Gastroesophageal sphincter (tissue), 4 donors: ENCODE results near the gene LGALS7. TPM values are rescaled to one million over a fixed set of nuclear protein-coding genes. Genes with fewer than 3 reads are reported as not detected.
A peak's percentile ranks its signal among the peaks of the same experiment; 100 is the strongest.

Experiments
- ATAC-seq: fragments of 150-250 bp; one replicate; pipeline ENCODE4 v1.9.1; 2016; ENCODE audit warnings: mild to moderate bottlenecking, moderate library complexity
- H3K27ac ChIP-seq, 4 donors: fragments of 200-600 bp; sonication (generic) in 3 of 4; 1 replicate in 3 of 4; 2 replicates in 1 of 4; pipeline ENCODE4 v1.5.1; 2016 to 2019
- H3K27me3 ChIP-seq: fragments of 200-600 bp; sonication (generic); one replicate; pipeline ENCODE4 v1.5.1; 2019
- H3K36me3 ChIP-seq, 2 donors: fragments of 200-600 bp; sonication (generic); one replicate each; pipeline ENCODE4 v1.5.1; 2019; ENCODE audit warnings: control low read depth in 1 of 2
- H3K4me1 ChIP-seq, 3 donors: fragments of 200-600 bp; sonication (generic); 1 replicate in 2 of 3; 2 replicates in 1 of 3; pipeline ENCODE4 v1.5.1; 2016 to 2019; ENCODE audit warnings: control low read depth in 2 of 3
- H3K4me3 ChIP-seq, 2 donors: fragments of 200-600 bp; sonication (generic); one replicate each; pipeline ENCODE4 v1.5.1; 2019; ENCODE audit warnings: mild to moderate bottlenecking in 1 of 2, moderate library complexity in 1 of 2
- H3K9me3 ChIP-seq, 3 donors: fragments of 200-600 bp; sonication (generic); one replicate each; pipeline ENCODE4 v1.5.1; 2017 to 2019; ENCODE audit warnings: control low read depth in 2 of 3
- CTCF ChIP-seq, 4 experiments: fragments of 200-600 bp in 2 of 4; fragments of 450-650 bp in 2 of 4; sonication (generic) in 1 of 4; IDR thresholded peaks; one replicate each; pipeline ENCODE4 v1.5.1; 2017 to 2019; ENCODE audit warnings: antibody characterized with exemption in 4 of 4, mild to moderate bottlenecking in 2 of 4, moderate library complexity in 2 of 4
- EP300 ChIP-seq: sonication (generic); formaldehyde crosslinking; IDR thresholded peaks from one replicate; pipeline ENCODE4 v1.6.1; 2017; ENCODE audit warnings: antibody characterized with exemption, mild to moderate bottlenecking
- POLR2A ChIP-seq, 2 donors: fragments of 450-650 bp; IDR thresholded peaks; one replicate each; pipeline ENCODE4 v1.6.1; 2017; ENCODE audit warnings: antibody characterized with exemption in 2 of 2, mild to moderate bottlenecking in 2 of 2, moderate library complexity in 1 of 2
- POLR2AphosphoS5 ChIP-seq: sonication (generic); formaldehyde crosslinking; IDR thresholded peaks from one replicate; pipeline ENCODE4 v1.6.1; 2017; ENCODE audit warnings: antibody characterized with exemption
- WGBS, 2 donors: methylation state at CpG; one replicate each; pipeline ENCODE4 v1.1.5; 2018; ENCODE audit warnings: low coverage in 1 of 2; 5-methylcytosine and 5-hydroxymethylcytosine counted together
- small RNA-seq, 4 donors: library from RNA; depleted of rRNA; stranded (forward); fragments of <200 nt; gene quantifications; one replicate each; pipeline ENCODE3, GENCODE V24; 2016
- total RNA-seq, 4 donors: library from RNA; depleted of rRNA; stranded (reverse); fragments of >200 nt; gene quantifications; one replicate each; pipeline ENCODE4 v1.1.0, GENCODE V29; 2016

LGALS7 gene
- total RNA-seq, 4 donors from 2014 or later = 25.8 TPM; not detected in 3

- no peaks in the 10 kb centered on the region for H3K27me3 ChIP-seq
- H3K9me3 ChIP-seq = no peaks in the 10 kb centered on the region
- H3K4me1 ChIP-seq = peaks cover 0 to 72% (median 3%) of the 10 kb centered on the region in 3 donors
- ATAC-seq = no peak
- H3K4me3 ChIP-seq = no peak overlapping the region
- peaks cover 0 to 100% of the 10 kb centered on the region in 2 donors for H3K36me3 ChIP-seq
- H3K27ac ChIP-seq = peak overlapping the region in 3 of 4 donors; percentile 74 to 97 (median 76)
- TF ChIP-seq CTCF (IDR thresholded peaks at IDR 0.05) (no peak), POLR2AphosphoS5 (no peak)
- WGBS, 2 donors = 90% methylated on average over 2 of the region's 11 CpGs; no CpG with 5 or more reads in 1 of the 2 donors
Observed at GRCh38 chr19:38723606-38723965, 49.7 kb downstream of the LGALS7 start.

- no peak for ATAC-seq
- Histone ChIP-seq H3K4me1 (peaks cover 0 to 72% (median 3%) of the 10 kb centered on the region in 3 donors), H3K4me3 (no peak overlapping the region), H3K27me3 (no peaks in the 10 kb centered on the region), H3K9me3 (no peaks in the 10 kb centered on the region), H3K36me3 (peaks cover 0 to 100% of the 10 kb centered on the region in 2 donors), H3K27ac (peak overlapping the region in 3 of 4 donors; percentile 74 to 97 (median 76))
- WGBS, 2 donors = 82% methylated on average over 3 of the region's 10 CpGs; no CpG with 5 or more reads in 1 of the 2 donors
- TF ChIP-seq CTCF (IDR thresholded peaks at IDR 0.05) (no peak), POLR2AphosphoS5 (no peak), EP300 (no peak), POLR2A (IDR thresholded peaks at IDR 0.05) (no peak)
Observed at GRCh38 chr19:38722947-38723605, 50.2 kb downstream of the LGALS7 start.

GRCh38 chr19:38721979-38722773 lies 51.1 kb downstream of the LGALS7 start:
- H3K9me3 ChIP-seq = no peaks in the 10 kb centered on the region
- H3K27me3 ChIP-seq = no peaks in the 10 kb centered on the region
- peak overlapping the region in 3 of 4 donors; percentile 74 to 97 (median 76) for H3K27ac ChIP-seq
- H3K4me1 ChIP-seq = peaks cover 0 to 67% (median 3%) of the 10 kb centered on the region in 3 donors
- no peak overlapping the region for H3K4me3 ChIP-seq
- peak; percentile 17 for ATAC-seq
- TF ChIP-seq POLR2AphosphoS5 (no peak), EP300 (no peak), POLR2A (IDR thresholded peaks at IDR 0.05) (no peak), CTCF (IDR thresholded peaks at IDR 0.05) (no peak)
- WGBS, 2 donors = 20 to 49% methylated on average over 2 to 11 of the region's 17 CpGs
- H3K36me3 ChIP-seq = peaks cover 0 to 100% of the 10 kb centered on the region in 2 donors

GRCh38 chr19:38721496-38721895 lies 51.8 kb downstream of the LGALS7 start:
- Histone ChIP-seq H3K27ac (peak overlapping the region in 3 of 4 donors; percentile 74 to 97 (median 76)), H3K27me3 (no peaks in the 10 kb centered on the region), H3K9me3 (no peaks in the 10 kb centered on the region), H3K4me1 (peaks cover 0 to 63% (median 3%) of the 10 kb centered on the region in 3 donors), H3K4me3 (no peak overlapping the region), H3K36me3 (peaks cover 0 to 100% of the 10 kb centered on the region in 2 donors)
- no peak for ATAC-seq
- TF ChIP-seq EP300 (no peak), POLR2A (IDR thresholded peaks at IDR 0.05) (no peak), POLR2AphosphoS5 (no peak), CTCF (IDR thresholded peaks at IDR 0.05) (no peak)
- 72 to 90% methylated on average over 2 to 6 of the region's 20 CpGs for WGBS, 2 donors

Small RNA genes within 50 kb of the gene (small RNA-seq; reads per million reads assigned to genes)
- gene RNU6-140P = 0 reads per million in 4 donors

Other genes starting within 250 kb of the LGALS7 start
- 10 to 100 TPM in 1 of 4 donors, 1 to 10 TPM in 2, under 1 TPM in 1; 0.62 to 16.1 (median 3.1) TPM for gene MAP4K1, start 155.6 kb downstream of the LGALS7 start, total RNA-seq
- gene EIF3K, start 154.3 kb downstream of the LGALS7 start, total RNA-seq = 100 to 1,000 TPM; 392 to 489 (median 414) TPM
- 100 to 1,000 TPM; 337 to 938 (median 507) TPM for gene ACTN4, start 125.9 kb downstream of the LGALS7 start, total RNA-seq
- 1 to 10 TPM in 2 of 4 donors, under 1 TPM in 1, not detected in 1; 0.93 to 2.2 (median 1.1) TPM for gene CAPN12, start 29.0 kb downstream of the LGALS7 start, total RNA-seq
- gene LGALS7B, start 15.7 kb upstream of the LGALS7 start, total RNA-seq = 10 to 100 TPM in 1 of 4 donors, 1 to 10 TPM in 2, not detected in 1; 2.1 to 58.4 (median 9.8) TPM
- 1 to 10 TPM in 2 of 4 donors, under 1 TPM in 1, not detected in 1; 0.27 to 1.6 (median 1.1) TPM for gene LGALS4, start 39.4 kb upstream of the LGALS7 start, total RNA-seq
- 100 to 1,000 TPM in 2 of 4 donors, 10 to 100 TPM in 2; 88.3 to 162 (median 110) TPM for gene ECH1, start 58.3 kb upstream of the LGALS7 start, total RNA-seq
- 100 to 1,000 TPM; 173 to 180 (median 174) TPM for gene HNRNPL, start 76.5 kb upstream of the LGALS7 start, total RNA-seq
- 1 to 10 TPM; 1.2 to 8.2 (median 4.1) TPM for gene RINL, start 104.8 kb upstream of the LGALS7 start, total RNA-seq
- 100 to 1,000 TPM in 1 of 4 donors, 10 to 100 TPM in 3; 73.9 to 106 (median 80.5) TPM for gene SIRT2, start 126.1 kb upstream of the LGALS7 start, total RNA-seq
- gene NFKBIB, start 126.5 kb upstream of the LGALS7 start, total RNA-seq = 10 to 100 TPM; 18.5 to 37.6 (median 26.8) TPM
- gene CCER2, start 138.7 kb upstream of the LGALS7 start, total RNA-seq = 1 to 10 TPM in 1 of 4 donors, under 1 TPM in 1, not detected in 2; 0.94 to 1.4 TPM
- gene SARS2, start 157.2 kb upstream of the LGALS7 start, total RNA-seq = 10 to 100 TPM in 3 of 4 donors, 1 to 10 TPM in 1; 9.9 to 13.7 (median 11.9) TPM
- gene MRPS12, start 157.4 kb upstream of the LGALS7 start, total RNA-seq = 10 to 100 TPM; 19.8 to 25.3 (median 23.0) TPM
- gene FBXO17, start 202.2 kb upstream of the LGALS7 start, total RNA-seq = 10 to 100 TPM; 21.5 to 31.3 (median 27.8) TPM